OCI-LY1 (cell line): ENCODE data around the gene MAFG.
A peak's percentile ranks its signal among the peaks of the same experiment; 100 is the strongest.

Experiments used
- H2AFZ ChIP-seq: fragments of 200-600 bp; sonication (generic), shearing (Covaris generic); 2 replicates; pipeline ENCODE4 v1.6.0; 2014; ENCODE audit warnings: antibody characterized with exemption, mild to moderate bottlenecking, low read length
- H3F3A ChIP-seq: fragments of 200-600 bp; sonication (generic), shearing (Covaris generic); 2 replicates; pipeline ENCODE4 v1.6.0; 2014; ENCODE audit warnings: mild to moderate bottlenecking, antibody characterized with exemption, low read length, moderate library complexity; ENCODE audit not compliant: insufficient read depth
- H3K27ac ChIP-seq: fragments of 200-600 bp; sonication (generic); 2 replicates; pipeline ENCODE4 v1.5.1; 2014; ENCODE audit warnings: low read length, mixed run types, mild to moderate bottlenecking, low read depth; ENCODE audit not compliant: poor library complexity, severe bottlenecking
- H3K27me3 ChIP-seq: fragments of 200-600 bp; sonication (generic); 2 replicates; pipeline ENCODE4 v1.6.0; 2014; ENCODE audit warnings: antibody characterized with exemption, mild to moderate bottlenecking, low read length, moderate library complexity; ENCODE audit not compliant: insufficient read depth
- H3K36me3 ChIP-seq: fragments of 200-600 bp; sonication (generic); 2 replicates; pipeline ENCODE4 v1.6.1; 2014; ENCODE audit warnings: mild to moderate bottlenecking, antibody characterized with exemption, low read length, moderate library complexity, mixed read lengths; ENCODE audit not compliant: insufficient read depth
- H3K4me1 ChIP-seq: fragments of 200-600 bp; sonication (generic); 2 replicates; pipeline ENCODE4 v1.5.1; 2014; ENCODE audit warnings: mild to moderate bottlenecking, low read length, moderate library complexity; ENCODE audit not compliant: insufficient read depth, severe bottlenecking
- H3K4me2 ChIP-seq: fragments of 200-600 bp; sonication (generic), shearing (Covaris generic); 2 replicates; pipeline ENCODE4 v1.6.1; 2014; ENCODE audit warnings: low read length
- H3K4me3 ChIP-seq: fragments of 200-600 bp; sonication (generic); 2 replicates; pipeline ENCODE4 v1.5.1; 2014; ENCODE audit warnings: low read length, low read depth, mild to moderate bottlenecking, mixed read lengths; ENCODE audit not compliant: poor library complexity, severe bottlenecking
- H3K79me2 ChIP-seq: fragments of 200-600 bp; shearing (Covaris generic); 2 replicates; pipeline ENCODE4 v1.6.1; 2016; ENCODE audit warnings: mixed run types, low read length, mixed read lengths; ENCODE audit not compliant: insufficient read depth
- H3K9ac ChIP-seq: fragments of 200-600 bp; sonication (generic), shearing (Covaris generic); 2 replicates; pipeline ENCODE4 v1.6.1; 2014; ENCODE audit warnings: mild to moderate bottlenecking, low read length, mixed read lengths
- H3K9me2 ChIP-seq: fragments of 200-600 bp; sonication (generic), shearing (Covaris generic); 2 replicates; pipeline ENCODE4 v1.6.1; 2014; ENCODE audit warnings: low read depth, mild to moderate bottlenecking, low read length, mixed read lengths
- H3K9me3 ChIP-seq: fragments of 200-600 bp; shearing (Covaris generic); 2 replicates; pipeline ENCODE4 v1.6.1; 2014; ENCODE audit warnings: low read length, mixed read lengths
- H4K20me1 ChIP-seq: fragments of 200-600 bp; sonication (generic), shearing (Covaris generic); 2 replicates; pipeline ENCODE4 v1.6.0; 2016; ENCODE audit warnings: mild to moderate bottlenecking, low read length; ENCODE audit not compliant: insufficient read depth
- CTCF ChIP-seq: fragments of 200-600 bp; sonication (generic), shearing (Covaris generic); IDR thresholded peaks from 2 replicates; pipeline ENCODE4 v1.5.1; 2017; ENCODE audit warnings: mild to moderate bottlenecking, antibody characterized with exemption, low read length, moderate library complexity, mixed read lengths
- EZH2 ChIP-seq: fragments of 200-600 bp; sonication (generic), shearing (Covaris generic); IDR thresholded peaks from 2 replicates; pipeline ENCODE4 v1.8.0; 2017; ENCODE audit warnings: borderline replicate concordance, mixed run types, mild to moderate bottlenecking, antibody characterized with exemption, low read length, moderate library complexity, mixed read lengths

Gene MAFG

DNA sequence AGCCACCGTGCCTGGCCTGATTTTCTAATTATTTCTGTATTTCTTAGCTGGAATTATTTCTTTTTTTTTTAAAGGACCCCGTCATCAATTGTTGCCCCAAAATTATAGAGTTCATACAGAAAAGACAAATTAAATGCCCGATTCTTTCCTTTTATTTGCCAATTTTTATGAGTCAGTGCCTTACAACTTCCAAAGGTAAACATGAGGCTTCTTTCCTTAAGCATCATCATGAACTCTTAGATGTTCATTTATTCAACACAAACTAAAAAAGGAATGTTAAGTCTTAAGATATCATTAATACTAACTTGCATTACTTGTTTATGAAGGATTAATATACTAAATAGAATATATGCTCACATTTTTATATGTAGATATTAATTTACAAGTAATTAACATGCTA is 49.2 kb downstream of the MAFG start:
- Histone ChIP-seq H3K9me3 (no peaks in the 10 kb centered on the region), H3K4me1 (peaks cover 6% of the 10 kb centered on the region), H2AFZ (no peak overlapping the region), H3K9me2 (no peaks in the 10 kb centered on the region), H3K27ac (no peak overlapping the region), H3K4me3 (no peak overlapping the region), H3K4me2 (no peak overlapping the region), H3K9ac (no peak overlapping the region), H3K79me2 (no peaks in the 10 kb centered on the region), H3K36me3 (peaks cover 56% of the 10 kb centered on the region), H4K20me1 (no peaks in the 10 kb centered on the region), H3K27me3 (no peaks in the 10 kb centered on the region), H3F3A (no peaks in the 10 kb centered on the region)
- no peak for TF ChIP-seq CTCF
- no peak for TF ChIP-seq EZH2

GRCh38 chr17:81877569-81877968 is 50.0 kb downstream of the MAFG start:
- H2AFZ ChIP-seq: no peak overlapping the region
- peaks cover 51% of the 10 kb centered on the region for H3K36me3 ChIP-seq
- H3K9ac ChIP-seq: no peak overlapping the region
- H3F3A ChIP-seq: no peaks in the 10 kb centered on the region
- no peak overlapping the region for H3K4me2 ChIP-seq
- peaks cover 13% of the 10 kb centered on the region for H3K4me1 ChIP-seq
- TF ChIP-seq CTCF (no peak), EZH2 (no peak)
- no peaks in the 10 kb centered on the region for H3K79me2 ChIP-seq
- H3K9me3 ChIP-seq: no peaks in the 10 kb centered on the region
- H4K20me1 ChIP-seq: no peaks in the 10 kb centered on the region
- no peak overlapping the region for H3K27ac ChIP-seq
- H3K4me3 ChIP-seq: no peak overlapping the region
- no peaks in the 10 kb centered on the region for H3K27me3 ChIP-seq
- H3K9me2 ChIP-seq: no peaks in the 10 kb centered on the region

DNA sequence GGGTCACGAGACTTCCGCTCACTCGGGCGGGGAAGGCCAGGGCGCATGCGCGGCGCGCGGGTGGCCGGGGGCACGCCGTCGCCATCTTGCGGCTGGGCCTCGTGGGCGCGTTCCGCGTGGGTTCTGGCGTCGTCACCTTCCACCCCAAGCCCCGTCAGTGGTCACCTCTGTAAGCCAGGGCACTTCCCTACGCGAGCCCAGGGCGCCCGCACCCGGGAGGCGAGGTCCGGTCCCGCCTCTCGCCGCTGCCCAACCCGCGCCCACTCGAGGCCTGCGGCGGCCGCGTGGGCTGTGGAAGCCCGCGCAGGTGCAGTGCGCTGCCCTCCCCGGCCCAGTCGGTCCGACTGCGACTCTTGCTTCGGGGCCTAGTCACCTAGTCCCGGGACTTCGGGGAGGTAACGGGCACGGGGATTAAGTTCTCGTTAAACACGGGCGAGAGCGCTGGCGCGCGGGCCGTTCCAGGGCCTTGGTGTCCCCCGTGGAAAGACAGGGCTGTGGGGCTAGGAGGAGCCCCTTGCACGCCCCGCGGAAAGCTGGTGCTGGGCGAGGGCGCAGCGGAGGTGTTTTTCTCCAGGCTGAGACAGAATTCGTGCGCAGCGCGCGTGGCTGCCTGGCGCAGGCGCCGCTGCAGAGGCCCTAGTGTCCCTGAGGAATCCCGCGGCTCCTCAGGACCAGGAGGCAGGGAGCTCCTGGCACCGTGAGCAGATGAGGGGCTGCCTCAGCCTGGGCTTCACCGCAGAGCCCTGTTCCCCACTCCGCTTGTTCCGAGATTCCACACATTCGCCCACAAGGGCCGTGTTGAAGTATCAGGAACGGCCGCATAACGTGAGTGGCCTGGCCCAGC is 55.9 kb downstream of the MAFG start:
- H3K9me2 ChIP-seq: no peaks in the 10 kb centered on the region
- no peaks in the 10 kb centered on the region for H3K27me3 ChIP-seq
- H2AFZ ChIP-seq: no peak overlapping the region
- peaks cover 5% of the 10 kb centered on the region; the same call in 1 of the 2 replicates for H3K79me2 ChIP-seq
- TF ChIP-seq CTCF (peak; percentile 26; the same call in 1 of the 2 replicates), EZH2 (no peak)
- no peaks in the 10 kb centered on the region for H3K9me3 ChIP-seq
- H3K4me1 ChIP-seq: peaks cover 60% of the 10 kb centered on the region
- peaks cover 32% of the 10 kb centered on the region for H3K36me3 ChIP-seq
- peak overlapping the region; percentile 77 for H3K4me3 ChIP-seq
- peak overlapping the region; percentile 98 for H3K9ac ChIP-seq
- H4K20me1 ChIP-seq: no peaks in the 10 kb centered on the region
- H3K4me2 ChIP-seq: peak overlapping the region; percentile 83
- H3F3A ChIP-seq: no peaks in the 10 kb centered on the region
- peak overlapping the region; percentile 88 for H3K27ac ChIP-seq
